ENCODE results near the gene ROR1. TPM values are rescaled to one million over a fixed set of nuclear protein-coding genes. Genes with fewer than 3 reads are reported as not detected.

The ROR1 gene
- total and polyA plus RNA-seq, 12 donors: 2.9 to 36.2 (median 15.3) TPM

DNA sequence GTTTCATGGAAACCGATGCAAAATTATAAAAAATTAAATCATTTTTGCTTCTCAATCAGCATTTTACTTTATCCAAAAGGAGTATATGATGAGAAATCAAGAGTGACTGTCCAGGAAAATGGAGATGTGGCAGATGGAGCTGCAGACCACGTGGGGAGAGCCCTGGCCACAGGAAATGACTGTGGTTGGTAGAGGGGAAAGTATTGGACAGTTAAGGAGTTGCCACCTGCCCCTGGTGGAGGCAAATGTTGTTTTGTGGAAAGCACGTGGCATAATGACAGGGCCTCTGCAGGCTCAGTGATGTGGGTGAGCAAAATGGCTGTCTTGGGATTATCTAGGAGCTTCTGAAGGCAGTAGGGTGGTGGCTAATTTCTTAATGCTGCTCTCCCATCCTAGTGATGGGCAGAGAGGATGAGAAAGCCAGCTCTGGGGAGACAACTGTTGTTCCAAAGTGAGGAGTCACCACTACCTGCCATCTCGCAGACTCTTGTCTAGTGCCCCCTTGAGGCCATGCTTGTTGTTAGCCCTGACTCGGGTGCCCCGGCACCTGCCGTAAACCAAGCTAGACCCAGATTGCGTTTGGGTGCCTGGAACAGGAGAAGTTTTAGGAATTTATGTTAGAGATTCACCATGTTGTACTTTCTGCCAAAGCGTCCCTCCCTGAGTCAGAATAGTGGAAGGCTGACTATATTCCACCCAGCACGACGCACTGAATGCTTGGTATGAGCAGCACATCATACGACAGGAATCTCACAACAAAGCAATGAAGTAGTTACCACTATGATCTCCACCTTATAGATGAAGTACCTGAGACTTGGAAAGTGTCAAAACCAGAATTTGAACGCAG is 144.0 kb downstream of the ROR1 start:
- intact Hi-C loops (cut with DNase I): loop anchor here in 3 of 10 donors (5.0 to 10.0 kb wide), 3 partner anchors 140 to 223 kb away; partner anchors contain the start of gene ROR1 (in 2 of the 3)
- H3K27me3 ChIP-seq: no peaks in the 10 kb centered on the region

DNA sequence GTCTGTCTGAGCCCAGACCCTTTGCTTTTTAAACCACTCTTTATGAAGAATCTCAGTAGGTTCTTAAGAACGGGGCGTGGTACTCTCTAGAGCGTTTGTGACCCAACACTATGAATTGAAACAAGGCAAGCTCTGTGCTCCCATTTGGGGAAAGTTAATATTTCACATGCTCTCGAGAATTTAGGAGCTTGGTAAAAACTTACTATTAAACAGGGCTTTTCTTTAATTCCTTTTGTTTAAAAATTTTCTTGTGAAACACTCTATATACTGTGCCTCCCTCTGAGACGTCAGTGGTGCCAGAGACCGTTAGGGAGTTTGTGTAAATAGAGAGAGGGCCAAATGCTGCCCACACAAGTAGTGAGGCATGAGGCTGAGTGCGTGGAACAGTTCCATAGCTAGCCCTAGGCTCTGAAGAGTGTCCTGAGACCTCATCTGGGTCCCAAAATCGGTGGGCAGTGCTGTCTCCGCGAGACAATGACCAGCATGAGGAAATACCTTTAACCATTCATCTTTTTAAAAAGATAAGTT is 144.7 kb downstream of the ROR1 start:
- TF ChIP-seq, protein P1, sequence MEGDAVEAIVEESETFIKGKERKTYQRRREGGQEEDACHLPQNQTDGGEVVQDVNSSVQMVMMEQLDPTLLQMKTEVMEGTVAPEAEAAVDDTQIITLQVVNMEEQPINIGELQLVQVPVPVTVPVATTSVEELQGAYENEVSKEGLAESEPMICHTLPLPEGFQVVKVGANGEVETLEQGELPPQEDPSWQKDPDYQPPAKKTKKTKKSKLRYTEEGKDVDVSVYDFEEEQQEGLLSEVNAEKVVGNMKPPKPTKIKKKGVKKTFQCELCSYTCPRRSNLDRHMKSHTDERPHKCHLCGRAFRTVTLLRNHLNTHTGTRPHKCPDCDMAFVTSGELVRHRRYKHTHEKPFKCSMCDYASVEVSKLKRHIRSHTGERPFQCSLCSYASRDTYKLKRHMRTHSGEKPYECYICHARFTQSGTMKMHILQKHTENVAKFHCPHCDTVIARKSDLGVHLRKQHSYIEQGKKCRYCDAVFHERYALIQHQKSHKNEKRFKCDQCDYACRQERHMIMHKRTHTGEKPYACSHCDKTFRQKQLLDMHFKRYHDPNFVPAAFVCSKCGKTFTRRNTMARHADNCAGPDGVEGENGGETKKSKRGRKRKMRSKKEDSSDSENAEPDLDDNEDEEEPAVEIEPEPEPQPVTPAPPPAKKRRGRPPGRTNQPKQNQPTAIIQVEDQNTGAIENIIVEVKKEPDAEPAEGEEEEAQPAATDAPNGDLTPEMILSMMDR (IDR thresholded peaks at IDR 0.05): no peak
- Histone ChIP-seq H3K27ac (no peak overlapping the region), H3K36me3 (no peaks in the 10 kb centered on the region), H3K27me3 (no peaks in the 10 kb centered on the region), H3K9me3 (no peaks in the 10 kb centered on the region), H3K4me3 (no peak overlapping the region), H3K4me1 (peaks cover 8 to 73% (median 41%) of the 10 kb centered on the region in 9 donors)
- no peak for ATAC-seq
- WGBS, 2 donors: 87 to 88% methylated on average over 10 of the region's 10 CpGs
- DNase-seq: no peak
- intact Hi-C loops (cut with DNase I): loop anchor here in 3 of 10 donors (5.0 to 10.0 kb wide), 3 partner anchors 141 to 224 kb away; partner anchors contain the start of gene ROR1 (in 2 of the 3)

More for the DNA sequence above, 144.0 kb downstream of the ROR1 start:
- TF ChIP-seq, protein P1 (IDR thresholded peaks at IDR 0.05): peak in 2 of 9 donors; percentile 17 to 22
- H3K9me3 ChIP-seq: no peaks in the 10 kb centered on the region
- peaks cover 8 to 75% (median 42%) of the 10 kb centered on the region in 9 donors for H3K4me1 ChIP-seq
- WGBS, 2 donors: 87 to 90% methylated on average over 13 of the region's 13 CpGs
- H3K4me3 ChIP-seq: no peak overlapping the region
- no peak overlapping the region for H3K27ac ChIP-seq
- no peak for ATAC-seq
- no peak for DNase-seq
- no peaks in the 10 kb centered on the region for H3K36me3 ChIP-seq

DNA sequence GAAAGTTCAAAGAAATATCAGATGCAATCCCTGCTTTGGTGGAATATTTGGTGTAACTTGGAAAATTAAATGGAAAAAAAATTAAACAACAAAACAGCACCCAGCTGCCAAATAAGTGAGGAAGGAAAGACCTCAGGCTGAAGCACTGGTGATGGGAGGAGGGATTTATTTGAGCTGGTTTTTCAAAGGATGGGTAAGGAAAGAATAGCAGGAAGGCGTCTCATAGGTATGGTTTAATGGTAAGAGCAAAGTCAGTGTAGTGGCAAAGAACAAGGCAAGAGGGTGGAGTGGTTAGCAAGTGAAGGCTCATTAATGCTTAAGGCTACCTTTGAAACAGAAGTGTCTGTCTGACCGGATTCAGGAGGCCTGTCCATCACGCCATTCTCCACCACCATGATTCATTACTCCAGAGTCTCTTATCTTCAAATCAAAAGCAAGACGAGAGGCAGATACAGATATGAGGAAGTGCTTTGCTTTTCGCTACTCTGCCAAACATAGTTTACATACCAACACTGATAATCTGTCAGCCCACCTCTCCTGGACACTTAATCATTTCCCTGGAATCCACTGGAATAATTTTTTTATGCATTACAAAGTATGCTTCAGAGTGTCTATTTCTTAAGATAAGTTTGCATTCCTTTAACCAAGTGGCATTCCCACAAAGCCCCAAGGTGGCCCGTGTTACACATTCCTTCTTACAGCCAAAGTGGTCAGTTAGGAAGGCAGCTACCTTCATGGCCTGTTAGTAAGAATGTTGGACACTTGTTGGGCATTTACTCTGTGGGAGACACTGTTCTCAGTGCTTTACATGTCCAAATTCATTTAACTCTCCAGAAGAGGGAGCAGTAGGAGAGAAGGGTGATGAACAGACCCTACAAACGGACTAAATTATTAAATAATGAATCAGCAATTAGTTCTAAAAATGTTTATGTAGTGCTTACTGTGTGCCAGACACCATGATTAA is 146.6 kb downstream of the ROR1 start:
- TF ChIP-seq, protein P1 (IDR thresholded peaks at IDR 0.05): peak in 3 of 9 donors; percentile 19 to 39 (median 34)
- Histone ChIP-seq H3K36me3 (no peaks in the 10 kb centered on the region), H3K4me1 (peaks cover 6 to 68% (median 39%) of the 10 kb centered on the region in 9 donors), H3K4me3 (no peak overlapping the region), H3K9me3 (no peaks in the 10 kb centered on the region), H3K27ac (peak overlapping the region in 5 of 10 donors; percentile 58 to 86 (median 81)), H3K27me3 (no peaks in the 10 kb centered on the region)
- DNase-seq: no peak
- ATAC-seq: no peak
- intact Hi-C loops (cut with DNase I): loop anchor here in 5 of 10 donors (5.0 to 10.0 kb wide), 5 partner anchors 58 to 226 kb away; partner anchors contain the start of gene ROR1 (in 1 of the 5)
- WGBS, 2 donors: 59 to 61% methylated on average over 7 of the region's 7 CpGs

Data from heart right ventricle (tissue), 16 donors.